ENCODE results near the gene LY6G5B. TPM values are rescaled to one million over a fixed set of nuclear protein-coding genes. Genes with fewer than 3 reads are reported as not detected.

The LY6G5B gene
- total RNA-seq, 1 donor from 2014 or later: 32.1 TPM

- Mint-ChIP-seq H3K27ac (no peak overlapping the region), H3K27me3 (ENCODE audit: low read depth) (peaks cover 9% of the 10 kb centered on the region), H3K9me3 (no peaks in the 10 kb centered on the region), H3K4me1 (ENCODE audit: low read depth) (peaks cover 9% of the 10 kb centered on the region), H3K4me3 (ENCODE audit: low read depth) (no peak overlapping the region), H3K36me3 (ENCODE audit: low read depth) (no peaks in the 10 kb centered on the region)
- intact Hi-C loops (cut with micrococcal nuclease): no loop called here
- DNase-seq (ENCODE audit: low spot score): no peak
Measured at GRCh38 chr6:31710523-31711219, 40.9 kb downstream of the LY6G5B start.

DNA sequence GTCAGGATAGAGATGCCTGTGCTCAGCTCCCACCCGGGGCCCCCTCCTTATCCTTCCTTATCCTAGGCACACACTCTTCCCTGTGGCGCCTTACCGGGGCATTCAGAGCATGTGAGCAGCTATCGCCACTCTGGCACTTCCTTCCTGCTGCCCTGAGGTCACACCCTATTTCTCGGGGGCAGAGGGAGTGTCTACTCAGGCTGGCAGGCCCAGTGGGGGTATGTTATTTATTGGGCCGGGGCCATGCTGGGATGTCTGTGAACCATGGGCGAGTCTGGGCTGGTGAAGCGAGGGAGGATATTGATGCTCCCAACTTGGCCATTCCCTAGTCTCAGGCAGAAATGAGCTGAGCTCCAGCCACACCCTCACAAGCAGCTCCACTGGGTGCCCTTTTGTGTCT lies 41.5 kb downstream of the LY6G5B start:
- Mint-ChIP-seq H3K9me3 (no peaks in the 10 kb centered on the region), H3K27me3 (ENCODE audit: low read depth) (peaks cover 9% of the 10 kb centered on the region), H3K27ac (no peak overlapping the region), H3K4me3 (ENCODE audit: low read depth) (no peak overlapping the region), H3K4me1 (ENCODE audit: low read depth) (peaks cover 9% of the 10 kb centered on the region), H3K36me3 (ENCODE audit: low read depth) (no peaks in the 10 kb centered on the region)
- DNase-seq (ENCODE audit: low spot score): no peak
- intact Hi-C loops (cut with micrococcal nuclease): no loop called here

DNA sequence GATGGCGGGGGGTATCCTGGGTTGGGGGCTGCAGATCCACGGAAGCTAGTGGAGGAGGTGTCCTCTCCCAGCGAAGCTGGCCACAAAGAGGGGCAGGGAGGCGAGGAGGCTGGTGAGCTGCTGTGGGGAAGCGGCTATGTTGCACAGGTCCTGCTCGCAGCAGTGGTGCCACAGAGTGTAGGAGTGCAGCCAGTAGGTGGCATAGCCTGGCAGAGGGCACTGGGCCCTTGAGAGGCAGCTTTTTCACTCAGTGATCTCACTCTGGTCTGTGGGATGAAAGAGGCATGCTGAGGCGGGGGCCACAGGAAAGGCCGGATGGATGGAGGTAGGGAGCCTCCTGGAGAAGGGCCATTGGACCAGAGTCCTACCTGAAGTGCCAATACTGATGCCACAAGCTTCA lies 42.5 kb downstream of the LY6G5B start:
- no peak overlapping the region for H3K4me3 Mint-ChIP-seq (ENCODE audit: low read depth)
- DNase-seq (ENCODE audit: low spot score): no peak
- H3K27me3 Mint-ChIP-seq (ENCODE audit: low read depth): peaks cover 9% of the 10 kb centered on the region
- intact Hi-C loops (cut with micrococcal nuclease): no loop called here
- H3K27ac Mint-ChIP-seq: no peak overlapping the region
- no peaks in the 10 kb centered on the region for H3K9me3 Mint-ChIP-seq
- H3K4me1 Mint-ChIP-seq (ENCODE audit: low read depth): peaks cover 9% of the 10 kb centered on the region
- no peaks in the 10 kb centered on the region for H3K36me3 Mint-ChIP-seq (ENCODE audit: low read depth)

GRCh38 chr6:31713465-31713864 lies 43.7 kb downstream of the LY6G5B start:
- Mint-ChIP-seq H3K27ac (no peak overlapping the region), H3K27me3 (ENCODE audit: low read depth) (peaks cover 9% of the 10 kb centered on the region), H3K4me3 (ENCODE audit: low read depth) (no peak overlapping the region), H3K36me3 (ENCODE audit: low read depth) (no peaks in the 10 kb centered on the region), H3K4me1 (ENCODE audit: low read depth) (peaks cover 9% of the 10 kb centered on the region), H3K9me3 (no peaks in the 10 kb centered on the region)
- intact Hi-C loops (cut with micrococcal nuclease): no loop called here
- DNase-seq (ENCODE audit: low spot score): no peak

GRCh38 chr6:31713991-31714684 lies 44.4 kb downstream of the LY6G5B start:
- Mint-ChIP-seq H3K9me3 (no peaks in the 10 kb centered on the region), H3K36me3 (ENCODE audit: low read depth) (no peaks in the 10 kb centered on the region), H3K4me3 (ENCODE audit: low read depth) (no peak overlapping the region), H3K27me3 (ENCODE audit: low read depth) (peaks cover 9% of the 10 kb centered on the region), H3K27ac (no peak overlapping the region), H3K4me1 (ENCODE audit: low read depth) (peaks cover 9% of the 10 kb centered on the region)
- DNase-seq (ENCODE audit: low spot score): no peak
- intact Hi-C loops (cut with micrococcal nuclease): no loop called here

DNA sequence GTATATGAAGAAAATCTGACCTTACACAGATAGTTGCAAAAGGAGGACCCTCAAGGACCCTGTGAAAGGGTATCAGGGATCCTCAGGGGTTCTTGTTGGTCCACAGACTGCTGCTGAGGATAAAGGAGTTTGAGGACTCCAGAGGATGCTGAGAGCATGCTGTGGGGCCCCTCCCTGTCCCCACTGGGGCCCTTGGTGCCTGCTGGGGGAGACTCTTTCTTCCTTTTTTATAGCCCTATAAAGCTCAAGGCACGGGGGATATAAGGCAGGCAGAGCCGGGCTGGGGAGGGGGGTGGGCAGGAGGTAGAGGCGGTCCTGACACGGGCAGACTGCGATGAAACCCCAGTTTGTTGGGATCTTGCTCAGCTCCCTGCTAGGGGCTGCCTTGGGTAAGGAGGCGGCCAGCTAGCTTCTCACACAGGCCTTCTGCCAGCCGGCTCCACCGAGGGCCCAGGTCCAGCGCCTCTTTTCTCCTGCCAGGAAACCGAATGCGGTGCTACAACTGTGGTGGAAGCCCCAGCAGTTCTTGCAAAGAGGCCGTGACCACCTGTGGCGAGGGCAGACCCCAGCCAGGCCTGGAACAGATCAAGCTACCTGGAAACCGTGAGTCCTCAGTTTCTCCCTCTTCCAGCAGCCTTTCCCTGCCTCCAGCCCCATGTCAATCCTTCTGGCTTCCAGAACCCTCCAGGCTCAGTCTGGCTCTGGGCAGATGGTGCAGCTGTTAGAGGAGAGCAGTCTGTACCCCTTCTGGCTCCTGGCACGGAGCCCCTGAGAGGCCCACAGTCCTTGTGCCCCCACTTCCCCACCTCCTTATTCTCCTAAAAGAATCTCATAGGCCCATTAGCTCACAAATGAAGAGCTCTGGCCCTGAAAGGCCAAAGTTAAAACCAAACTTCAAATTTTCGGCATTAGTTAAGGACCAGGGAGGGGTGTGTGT lies 45.5 kb downstream of the LY6G5B start, which contains the start of gene LY6G6D:
Gene LY6G6D (plus strand): TSS at position 327 of the 937 bp plus-strand sequence. CDS start 8 bp downstream, at position 335.
- Mint-ChIP-seq H3K4me3 (ENCODE audit: low read depth) (no peak within 1 kb of the TSS), H3K4me1 (ENCODE audit: low read depth) (peaks cover 9% of the 10 kb centered on the region), H3K36me3 (ENCODE audit: low read depth) (no peaks in the 10 kb centered on the region), H3K27ac (no peak within 1 kb of the TSS), H3K27me3 (ENCODE audit: low read depth) (peaks cover 13% of the 10 kb centered on the region), H3K9me3 (no peaks in the 10 kb centered on the region)
- no peak for DNase-seq (ENCODE audit: low spot score)
- intact Hi-C loops (cut with micrococcal nuclease): no loop called here

DNA sequence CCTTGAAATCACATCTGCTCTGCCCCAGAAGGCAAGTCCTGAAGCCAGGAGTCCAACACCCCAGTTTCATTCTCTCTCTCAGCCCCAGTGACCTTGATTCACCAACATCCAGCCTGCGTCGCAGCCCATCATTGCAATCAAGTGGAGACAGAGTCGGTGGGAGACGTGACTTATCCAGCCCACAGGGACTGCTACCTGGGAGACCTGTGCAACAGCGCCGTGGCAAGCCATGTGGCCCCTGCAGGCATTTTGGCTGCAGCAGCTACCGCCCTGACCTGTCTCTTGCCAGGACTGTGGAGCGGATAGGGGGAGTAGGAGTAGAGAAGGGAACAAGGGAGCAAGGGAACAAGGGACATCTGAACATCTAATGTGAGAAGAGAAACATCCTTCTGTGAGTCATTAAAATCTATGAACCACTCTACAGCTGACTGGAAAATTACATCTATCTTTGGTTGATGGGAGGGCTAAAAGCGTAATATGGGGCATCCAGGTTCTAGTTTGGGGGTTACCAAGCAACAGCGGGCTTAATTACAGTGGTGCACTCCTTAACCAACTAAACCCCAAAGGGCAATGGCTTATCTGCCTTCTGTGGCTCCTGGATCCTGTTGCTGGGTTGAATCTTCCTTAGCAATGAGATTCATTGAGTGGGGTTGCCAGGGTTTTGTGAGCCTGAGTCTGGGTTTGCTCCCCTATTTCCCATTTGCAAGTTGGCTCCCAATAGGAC lies 47.9 kb downstream of the LY6G5B start:
- no peak overlapping the region for H3K27ac Mint-ChIP-seq
- H3K4me3 Mint-ChIP-seq (ENCODE audit: low read depth): no peak overlapping the region
- peaks cover 11% of the 10 kb centered on the region for H3K27me3 Mint-ChIP-seq (ENCODE audit: low read depth)
- intact Hi-C loops (cut with micrococcal nuclease): no loop called here
- DNase-seq (ENCODE audit: low spot score): no peak
- H3K9me3 Mint-ChIP-seq: no peaks in the 10 kb centered on the region
- peaks cover 7% of the 10 kb centered on the region for H3K4me1 Mint-ChIP-seq (ENCODE audit: low read depth)
- H3K36me3 Mint-ChIP-seq (ENCODE audit: low read depth): no peaks in the 10 kb centered on the region

DNA sequence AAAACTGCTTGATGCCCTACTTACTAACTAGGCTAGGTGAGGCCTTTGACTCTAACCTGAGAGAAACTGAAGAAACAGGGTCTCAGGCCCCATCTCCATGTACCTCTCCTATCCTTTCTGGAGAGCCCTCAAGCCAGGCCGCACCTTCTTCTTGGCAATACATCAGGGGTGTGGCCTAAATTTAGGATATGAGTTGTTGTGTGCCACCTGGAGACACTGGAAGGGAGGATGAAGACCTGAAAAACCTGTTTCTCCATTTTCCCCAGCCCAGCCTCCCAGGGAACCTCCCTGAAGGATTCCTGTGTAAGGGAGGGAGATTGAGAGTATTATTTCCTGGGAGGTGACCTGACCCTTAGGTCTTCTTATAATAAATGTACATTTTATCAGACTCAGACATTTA lies 48.5 kb downstream of the LY6G5B start:
- peaks cover 7% of the 10 kb centered on the region for H3K4me1 Mint-ChIP-seq (ENCODE audit: low read depth)
- DNase-seq (ENCODE audit: low spot score): no peak
- H3K36me3 Mint-ChIP-seq (ENCODE audit: low read depth): no peaks in the 10 kb centered on the region
- intact Hi-C loops (cut with micrococcal nuclease): no loop called here
- no peaks in the 10 kb centered on the region for H3K9me3 Mint-ChIP-seq
- no peak overlapping the region for H3K27ac Mint-ChIP-seq
- peaks cover 8% of the 10 kb centered on the region for H3K27me3 Mint-ChIP-seq (ENCODE audit: low read depth)
- H3K4me3 Mint-ChIP-seq (ENCODE audit: low read depth): no peak overlapping the region

GRCh38 chr6:31719001-31719400 lies 49.2 kb downstream of the LY6G5B start:
- H3K9me3 Mint-ChIP-seq: no peaks in the 10 kb centered on the region
- H3K27ac Mint-ChIP-seq: no peak overlapping the region
- no peak for DNase-seq (ENCODE audit: low spot score)
- peaks cover 7% of the 10 kb centered on the region for H3K4me1 Mint-ChIP-seq (ENCODE audit: low read depth)
- no peaks in the 10 kb centered on the region for H3K36me3 Mint-ChIP-seq (ENCODE audit: low read depth)
- intact Hi-C loops (cut with micrococcal nuclease): no loop called here
- peaks cover 7% of the 10 kb centered on the region for H3K27me3 Mint-ChIP-seq (ENCODE audit: low read depth)
- H3K4me3 Mint-ChIP-seq (ENCODE audit: low read depth): no peak overlapping the region

- Mint-ChIP-seq H3K27ac (no peak overlapping the region), H3K36me3 (ENCODE audit: low read depth) (no peaks in the 10 kb centered on the region), H3K4me3 (ENCODE audit: low read depth) (no peak overlapping the region), H3K27me3 (ENCODE audit: low read depth) (peaks cover 5% of the 10 kb centered on the region), H3K9me3 (no peaks in the 10 kb centered on the region), H3K4me1 (ENCODE audit: low read depth) (peaks cover 7% of the 10 kb centered on the region)
- DNase-seq (ENCODE audit: low spot score): no peak
- intact Hi-C loops (cut with micrococcal nuclease): no loop called here
Measured at GRCh38 chr6:31720196-31720770, 50.5 kb downstream of the LY6G5B start.

DNA sequence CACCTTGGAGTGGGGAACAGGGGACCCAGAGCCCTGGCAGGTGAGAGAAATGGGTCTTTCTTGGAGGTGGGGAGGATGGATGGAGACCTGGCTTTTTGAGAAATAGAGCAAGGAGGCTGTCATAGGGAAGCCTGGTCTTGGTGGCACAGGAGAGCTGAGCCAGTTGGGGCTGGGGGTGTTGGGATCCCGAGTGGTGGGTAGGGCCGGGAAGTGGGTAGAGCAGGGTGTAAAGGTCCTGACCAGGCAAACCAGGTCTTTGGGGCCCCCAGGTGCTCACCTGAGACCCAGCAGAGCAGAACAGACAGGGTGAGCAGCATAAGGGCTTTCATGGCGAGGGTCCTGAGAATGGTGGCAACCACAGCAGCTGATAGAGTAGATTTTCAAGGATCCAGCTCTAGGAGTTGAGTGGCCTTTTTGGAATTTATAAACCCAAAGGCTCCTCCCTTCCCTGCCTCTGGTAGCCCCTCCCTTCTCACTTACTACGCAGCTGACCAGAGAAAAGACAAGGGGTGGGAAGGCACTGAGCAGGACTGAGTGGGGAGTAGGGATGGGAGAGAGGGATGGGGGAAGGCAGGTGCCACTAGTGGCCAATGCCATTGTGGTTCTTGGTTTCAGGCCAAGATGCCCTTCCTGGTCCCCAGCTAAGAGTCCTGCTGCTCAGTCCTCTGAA lies 51.7 kb downstream of the LY6G5B start, which contains the start of gene LY6G6C:
Gene LY6G6C (minus strand): TSS at position 396 of the 670 bp plus-strand sequence. CDS start 67 bp downstream, at position 329.
- Mint-ChIP-seq H3K27ac (no peak within 1 kb of the TSS), H3K36me3 (ENCODE audit: low read depth) (peaks cover 3% of the 10 kb centered on the region), H3K4me1 (ENCODE audit: low read depth) (peaks cover 17% of the 10 kb centered on the region), H3K9me3 (no peaks in the 10 kb centered on the region), H3K27me3 (ENCODE audit: low read depth) (peaks cover 5% of the 10 kb centered on the region), H3K4me3 (ENCODE audit: low read depth) (no peak within 1 kb of the TSS)
- intact Hi-C loops (cut with micrococcal nuclease): no loop called here
- DNase-seq (ENCODE audit: low spot score): no peak
